ENCODE measurements around the gene CPEB4. TPM values are rescaled to one million over a fixed set of nuclear protein-coding genes. Genes with fewer than 3 reads are reported as not detected.

The CPEB4 gene
- total and polyA plus RNA-seq, 10 of the 15 experiments (the other 5 are each of a cell fraction or from before 2014, with no cell fraction given), result 6.9 to 33.1 (median 20.4) TPM

DNA sequence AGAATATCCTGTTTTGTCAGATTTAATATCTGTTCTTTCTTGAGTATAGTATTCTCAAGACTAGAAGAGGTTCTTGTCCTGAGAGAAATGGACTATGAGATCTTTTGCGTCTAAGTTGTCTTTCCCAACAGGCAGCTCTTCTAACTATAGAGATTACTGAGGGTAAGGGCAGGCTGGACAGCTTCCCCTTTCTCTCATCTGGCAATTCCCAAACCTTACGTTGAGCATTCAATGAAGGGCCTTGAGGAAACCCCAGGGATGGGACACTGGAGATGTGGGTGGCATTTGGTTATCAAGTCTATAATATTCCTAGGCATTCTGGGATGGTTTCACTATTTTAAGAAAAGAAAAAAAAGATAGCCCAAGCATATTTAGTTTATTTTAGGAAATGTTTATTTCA lies 72.8 kb downstream of the CPEB4 start:
- in situ Hi-C loops (cut with MboI) (no loop called here), intact Hi-C loops (cut with micrococcal nuclease; ENCODE audit: unreplicated experiment) (no loop called here)
- H3K27me3 ChIP-seq (replicated peaks in 1 of 2; ENCODE audit: control insufficient read depth in 2 of 2, insufficient read depth in 2 of 2, low read length in 1 of 2), result no peaks in the 10 kb centered on the region
- no peaks in the 10 kb centered on the region for H3K9me3 ChIP-seq (replicated peaks; ENCODE audit: control insufficient read depth, insufficient read depth, low read length)
- ATAC-seq, result no peak
- no peak for DNase-seq (ENCODE audit: low read depth, low spot score)
- no peaks in the 10 kb centered on the region for H3K79me2 ChIP-seq (ENCODE audit: control insufficient read depth, insufficient read depth, low read length)
- TF ChIP-seq ZNF217 (IDR thresholded peaks at IDR 0.05) (no peak), MEF2A (IDR thresholded peaks at IDR 0.05; ENCODE audit: insufficient read depth, low read depth, low read length) (no peak)
- TF ChIP-seq, protein P1, sequence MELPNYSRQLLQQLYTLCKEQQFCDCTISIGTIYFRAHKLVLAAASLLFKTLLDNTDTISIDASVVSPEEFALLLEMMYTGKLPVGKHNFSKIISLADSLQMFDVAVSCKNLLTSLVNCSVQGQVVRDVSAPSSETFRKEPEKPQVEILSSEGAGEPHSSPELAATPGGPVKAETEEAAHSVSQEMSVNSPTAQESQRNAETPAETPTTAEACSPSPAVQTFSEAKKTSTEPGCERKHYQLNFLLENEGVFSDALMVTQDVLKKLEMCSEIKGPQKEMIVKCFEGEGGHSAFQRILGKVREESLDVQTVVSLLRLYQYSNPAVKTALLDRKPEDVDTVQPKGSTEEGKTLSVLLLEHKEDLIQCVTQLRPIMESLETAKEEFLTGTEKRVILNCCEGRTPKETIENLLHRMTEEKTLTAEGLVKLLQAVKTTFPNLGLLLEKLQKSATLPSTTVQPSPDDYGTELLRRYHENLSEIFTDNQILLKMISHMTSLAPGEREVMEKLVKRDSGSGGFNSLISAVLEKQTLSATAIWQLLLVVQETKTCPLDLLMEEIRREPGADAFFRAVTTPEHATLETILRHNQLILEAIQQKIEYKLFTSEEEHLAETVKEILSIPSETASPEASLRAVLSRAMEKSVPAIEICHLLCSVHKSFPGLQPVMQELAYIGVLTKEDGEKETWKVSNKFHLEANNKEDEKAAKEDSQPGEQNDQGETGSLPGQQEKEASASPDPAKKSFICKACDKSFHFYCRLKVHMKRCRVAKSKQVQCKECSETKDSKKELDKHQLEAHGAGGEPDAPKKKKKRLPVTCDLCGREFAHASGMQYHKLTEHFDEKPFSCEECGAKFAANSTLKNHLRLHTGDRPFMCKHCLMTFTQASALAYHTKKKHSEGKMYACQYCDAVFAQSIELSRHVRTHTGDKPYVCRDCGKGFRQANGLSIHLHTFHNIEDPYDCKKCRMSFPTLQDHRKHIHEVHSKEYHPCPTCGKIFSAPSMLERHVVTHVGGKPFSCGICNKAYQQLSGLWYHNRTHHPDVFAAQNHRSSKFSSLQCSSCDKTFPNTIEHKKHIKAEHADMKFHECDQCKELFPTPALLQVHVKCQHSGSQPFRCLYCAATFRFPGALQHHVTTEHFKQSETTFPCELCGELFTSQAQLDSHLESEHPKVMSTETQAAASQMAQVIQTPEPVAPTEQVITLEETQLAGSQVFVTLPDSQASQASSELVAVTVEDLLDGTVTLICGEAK (IDR thresholded peaks at IDR 0.05; ENCODE audit: borderline replicate concordance), result no peak
- TF ChIP-seq, protein P2, sequence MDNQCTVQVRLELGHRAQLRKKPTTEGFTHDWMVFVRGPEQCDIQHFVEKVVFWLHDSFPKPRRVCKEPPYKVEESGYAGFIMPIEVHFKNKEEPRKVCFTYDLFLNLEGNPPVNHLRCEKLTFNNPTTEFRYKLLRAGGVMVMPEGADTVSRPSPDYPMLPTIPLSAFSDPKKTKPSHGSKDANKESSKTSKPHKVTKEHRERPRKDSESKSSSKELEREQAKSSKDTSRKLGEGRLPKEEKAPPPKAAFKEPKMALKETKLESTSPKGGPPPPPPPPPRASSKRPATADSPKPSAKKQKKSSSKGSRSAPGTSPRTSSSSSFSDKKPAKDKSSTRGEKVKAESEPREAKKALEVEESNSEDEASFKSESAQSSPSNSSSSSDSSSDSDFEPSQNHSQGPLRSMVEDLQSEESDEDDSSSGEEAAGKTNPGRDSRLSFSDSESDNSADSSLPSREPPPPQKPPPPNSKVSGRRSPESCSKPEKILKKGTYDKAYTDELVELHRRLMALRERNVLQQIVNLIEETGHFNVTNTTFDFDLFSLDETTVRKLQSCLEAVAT (IDR thresholded peaks at IDR 0.05), result no peak
- FAIRE-seq, result no peak
- H4K20me1 ChIP-seq (ENCODE audit: control insufficient read depth, insufficient read depth), result no peaks in the 10 kb centered on the region
- no peak overlapping the region for H3K4me2 ChIP-seq (ENCODE audit: control insufficient read depth, insufficient read depth)
- no peak overlapping the region for H3K27ac ChIP-seq (ENCODE audit: control insufficient read depth, insufficient read depth)
- CTCF ChIA-PET, result no interaction called here
- WGBS (ENCODE audit: insufficient coverage, insufficient replicate concordance, low lambda C conversion rate, missing lambda C conversion rate), result 55% methylated on average over 2 of the region's 2 CpGs
- BruUV-seq (replicated peaks), result no TSS peak
- RAD21 ChIA-PET (ENCODE audit: unreplicated experiment), result interaction anchor here (0.6 kb wide), 1 partner anchor 1492 kb away, joined by 3 read pairs; no protein-coding TSS in a partner anchor
- no peak overlapping the region for H3K9ac ChIP-seq (ENCODE audit: control insufficient read depth, insufficient read depth, low read length)
- H3K4me1 ChIP-seq (ENCODE audit: control insufficient read depth, insufficient read depth, low read length), result no peaks in the 10 kb centered on the region
- H2AFZ ChIP-seq (ENCODE audit: control insufficient read depth, low read depth, low read length), result no peak overlapping the region
- POLR2A ChIA-PET, result interaction anchor here (0.6 kb wide), 1 partner anchor 281 kb away, joined by 4 read pairs; no protein-coding TSS in a partner anchor
- H3K36me3 ChIP-seq (ENCODE audit: control insufficient read depth in 2 of 2, insufficient read depth in 2 of 2, low read length in 1 of 2), result 0 out of 4 replicates have a peak, but pooled peaks cover 0 to 2% of the 10 kb centered on the region in 2 experiments
- H3K4me3 ChIP-seq, result no peak overlapping the region
- SMC1A ChIA-PET (ENCODE audit: uncharacterized antibody, unreplicated experiment), result no interaction called here
